HG03432 (cell line): ENCODE results near the gene BDH2.

Experiments used
- ATAC-seq: cut with Tn5 transposase; IDR thresholded peaks from one replicate; pipeline ENCODE4 v1.9.1; 2021; ENCODE audit warnings: mild to moderate bottlenecking, moderate library complexity; ENCODE audit not compliant: unreplicated experiment

The BDH2 gene

DNA sequence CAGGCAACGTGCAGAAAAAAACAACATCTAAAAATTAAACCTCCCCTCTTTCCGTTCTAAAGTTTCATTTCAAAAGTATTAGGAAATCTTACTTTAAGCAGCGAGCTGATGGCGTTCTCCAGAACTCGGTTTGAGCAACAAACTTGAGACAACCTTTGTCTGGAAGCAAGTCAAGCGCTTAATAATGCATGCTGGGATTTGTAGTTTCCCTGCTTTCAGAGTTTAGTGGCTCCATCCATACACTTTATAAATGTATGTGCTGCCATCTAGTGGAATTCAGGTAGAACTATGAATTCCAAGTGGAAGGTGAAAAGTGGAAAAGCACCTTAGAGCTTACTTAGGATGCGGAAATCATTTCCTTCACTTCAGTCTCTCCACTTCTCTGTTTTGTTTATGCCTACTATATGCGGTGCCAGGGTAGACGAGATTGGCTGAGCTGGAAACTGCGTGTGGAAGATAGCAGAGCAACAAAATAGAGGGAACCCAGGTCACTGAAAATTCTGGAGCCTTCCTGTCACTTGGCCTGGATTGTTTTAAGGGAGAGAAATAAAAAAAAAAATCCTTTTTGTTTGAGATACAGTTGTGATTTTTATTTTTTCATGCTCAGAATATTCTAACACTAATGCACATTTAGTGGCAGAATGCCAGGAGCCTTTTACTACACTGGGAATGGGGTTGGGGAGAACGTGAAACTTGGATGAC lies at the start of gene BDH2:
Gene BDH2, minus strand, starts transcription at position 144 of the 702 bp plus-strand sequence. CDS start 3,580 bp downstream, outside the sequence.
- ATAC-seq = peak; percentile 98

DNA sequence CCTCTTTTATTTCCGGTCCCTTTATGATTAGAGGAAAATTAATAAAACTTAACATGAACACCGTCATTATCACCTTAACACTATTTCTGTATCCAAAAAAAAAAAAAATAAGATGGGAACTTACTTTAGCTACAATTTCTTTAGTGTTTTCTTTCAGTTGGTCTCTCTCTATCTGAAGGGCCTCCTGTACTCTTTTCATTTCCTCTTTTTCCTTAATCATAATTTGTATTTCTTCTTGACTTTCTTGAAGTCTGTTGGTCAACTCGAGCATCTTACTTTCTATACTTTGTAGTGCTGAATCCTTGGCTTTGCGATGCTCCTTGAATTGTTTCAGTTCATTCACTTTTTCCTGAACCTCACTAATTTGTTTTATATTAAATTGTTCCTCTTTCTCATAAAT lies 45.3 kb upstream of the BDH2 start:
- ATAC-seq = no peak

DNA sequence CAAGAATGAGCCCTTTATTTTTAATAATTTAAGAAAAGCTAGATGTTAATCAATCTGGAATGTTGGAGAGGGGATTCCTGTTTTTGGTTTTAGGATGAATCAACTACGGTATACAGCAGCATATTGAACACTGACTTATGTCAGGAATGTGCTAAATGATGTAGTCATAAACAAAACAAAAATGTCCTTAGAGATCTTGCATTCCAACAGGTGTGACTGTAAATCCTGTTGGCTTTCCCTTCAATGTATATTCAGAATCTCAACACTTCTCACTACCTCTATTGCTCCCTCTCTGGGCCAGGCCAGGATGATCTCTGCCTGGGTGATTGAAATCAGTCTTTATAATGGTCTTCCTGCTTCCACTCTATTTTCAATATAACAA lies 37.8 kb upstream of the BDH2 start:
- no peak for ATAC-seq

- no peak for ATAC-seq
Measured at GRCh38 chr4:103136671-103137445, 37.2 kb upstream of the BDH2 start.

GRCh38 chr4:103129174-103129573 lies 29.5 kb upstream of the BDH2 start:
- no peak for ATAC-seq

DNA sequence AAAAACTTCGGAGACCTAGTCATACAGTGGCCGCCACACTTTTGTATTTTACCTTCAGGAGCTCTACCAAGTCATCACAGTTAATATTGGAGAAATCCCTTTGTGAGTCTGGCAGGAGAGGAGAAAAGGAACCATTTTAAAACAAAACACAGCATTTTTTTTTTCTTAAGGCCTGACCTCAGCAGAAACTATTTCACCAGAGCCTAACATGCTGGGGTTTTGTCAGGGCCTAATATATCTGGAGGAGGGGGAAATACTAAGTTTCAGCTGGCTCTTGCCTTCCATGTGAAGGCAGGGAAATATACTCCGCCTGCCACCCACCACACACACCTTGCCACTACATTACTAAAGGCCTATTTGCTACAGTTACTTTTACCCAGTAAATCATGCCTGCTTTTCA lies 26.5 kb upstream of the BDH2 start:
- no peak for ATAC-seq

DNA sequence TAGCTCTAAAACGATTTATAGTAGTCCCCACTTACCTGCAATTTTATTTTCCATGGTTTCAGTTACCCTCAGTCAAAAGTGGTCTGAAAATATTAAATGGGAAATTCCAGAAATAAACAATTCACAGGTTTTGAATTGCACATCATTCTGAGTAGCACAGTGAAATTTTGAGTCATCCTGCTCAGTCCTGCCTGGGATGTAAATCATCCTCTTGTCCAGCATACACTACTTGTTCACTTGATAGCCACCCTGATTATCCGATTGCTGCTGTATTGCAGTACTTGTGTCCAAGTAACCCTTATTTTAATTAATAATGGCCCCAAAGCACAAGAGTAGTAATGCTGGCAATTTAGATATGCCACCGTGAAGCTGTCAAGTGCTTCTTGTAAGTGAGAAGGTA lies 23.5 kb upstream of the BDH2 start:
- ATAC-seq = no peak

GRCh38 chr4:103118166-103118565 lies 18.5 kb upstream of the BDH2 start:
- ATAC-seq = no peak

DNA sequence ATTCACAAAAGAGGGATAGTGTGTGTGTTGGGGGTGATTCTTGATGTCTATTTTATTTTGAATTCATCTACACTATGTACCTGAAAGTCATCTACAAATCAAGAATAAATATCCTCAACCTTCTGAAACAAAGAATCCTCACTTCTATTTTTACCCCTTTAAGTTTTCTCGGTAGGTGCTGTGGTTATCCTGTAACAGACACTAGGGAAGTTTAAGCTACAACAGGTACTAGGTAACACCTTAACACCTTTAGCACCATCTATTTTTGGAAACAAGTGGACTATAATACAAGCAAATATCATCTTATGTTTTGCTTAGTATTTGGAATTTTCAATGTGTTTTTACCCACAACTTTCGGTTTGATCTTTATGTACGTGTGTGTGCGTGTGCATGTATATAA lies 12.0 kb upstream of the BDH2 start:
- no peak for ATAC-seq

DNA sequence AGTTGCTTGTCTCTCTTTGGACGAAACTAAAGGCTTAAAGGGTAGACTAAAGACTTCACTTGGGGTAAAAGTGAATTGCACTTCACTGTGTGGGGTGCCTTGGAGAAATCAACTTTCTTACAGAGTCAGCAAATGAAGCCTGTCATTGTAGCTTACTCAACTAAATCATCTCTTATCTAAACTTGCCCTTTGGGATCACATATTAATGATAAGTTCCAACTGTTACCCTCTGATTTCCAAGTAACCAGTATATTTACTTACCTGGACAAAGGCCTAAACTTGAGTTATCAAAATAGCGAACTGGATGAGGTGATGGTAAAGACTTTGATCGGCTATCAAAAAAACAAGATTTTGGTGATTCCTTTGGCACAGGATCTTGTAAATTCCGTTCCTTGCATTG lies 8.9 kb upstream of the BDH2 start:
- ATAC-seq = no peak

- no peak for ATAC-seq
Measured at GRCh38 chr4:103105558-103106356, 6.1 kb upstream of the BDH2 start.

- ATAC-seq = no peak
Measured at GRCh38 chr4:103104886-103105285, 5.3 kb upstream of the BDH2 start.

DNA sequence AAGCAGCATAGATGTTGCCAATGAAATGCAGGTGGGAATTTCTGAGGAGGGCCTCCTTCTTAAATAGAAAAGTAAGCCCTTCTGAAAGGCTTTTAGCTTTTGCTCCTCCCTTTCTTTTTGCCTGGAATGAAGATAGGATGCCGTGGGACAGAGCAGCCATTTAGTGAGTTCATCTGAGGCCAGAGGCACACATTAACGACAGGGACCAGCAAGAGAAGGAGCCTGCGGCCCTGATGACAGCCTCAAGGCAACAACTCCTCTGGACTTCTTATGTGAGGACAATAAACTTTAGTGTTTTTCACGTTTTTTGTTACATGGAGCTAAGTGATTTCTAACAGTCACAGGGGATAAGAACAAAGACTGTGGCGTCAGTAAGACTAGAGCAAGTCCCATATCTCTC lies 1.1 kb upstream of the BDH2 start:
- no peak for ATAC-seq

DNA sequence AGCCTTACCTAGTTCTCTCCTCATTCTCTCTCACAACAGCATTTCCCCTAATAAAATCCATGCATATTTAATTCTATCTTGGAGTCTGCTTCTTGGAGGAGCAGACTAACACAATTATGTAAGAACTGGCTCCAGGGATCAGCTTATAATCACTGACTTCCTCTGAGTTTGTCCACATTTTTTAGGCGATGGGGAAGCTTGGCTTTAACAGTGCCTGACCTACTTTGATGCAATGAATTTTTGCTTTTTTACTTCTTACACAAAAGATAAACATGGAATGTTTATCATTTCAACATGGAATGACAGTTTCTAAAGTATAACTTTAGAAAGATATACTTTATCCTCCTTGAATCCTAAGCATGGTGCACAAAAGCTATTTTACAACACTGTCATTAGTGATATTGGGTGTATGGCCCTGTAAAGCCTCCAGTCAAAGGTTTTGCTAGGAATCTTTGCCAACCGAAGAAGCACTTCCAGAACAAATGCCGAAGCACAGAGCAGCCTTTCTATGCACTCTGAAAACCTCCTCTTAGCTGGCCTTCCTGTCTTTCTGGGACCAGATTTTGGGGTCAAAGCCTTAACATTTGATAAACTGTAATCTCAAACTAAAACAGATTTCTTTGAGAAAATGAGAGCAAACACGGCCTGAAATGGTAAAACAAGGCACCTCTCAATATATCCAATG lies 736 bp downstream of the BDH2 start:
- ATAC-seq = no peak

- no peak for ATAC-seq
Measured at GRCh38 chr4:103098341-103098740, 1.3 kb downstream of the BDH2 start.

- ATAC-seq = no peak
Measured at GRCh38 chr4:103097112-103097511, 2.5 kb downstream of the BDH2 start.

- no peak for ATAC-seq
Measured at GRCh38 chr4:103095080-103095479, 4.6 kb downstream of the BDH2 start.

DNA sequence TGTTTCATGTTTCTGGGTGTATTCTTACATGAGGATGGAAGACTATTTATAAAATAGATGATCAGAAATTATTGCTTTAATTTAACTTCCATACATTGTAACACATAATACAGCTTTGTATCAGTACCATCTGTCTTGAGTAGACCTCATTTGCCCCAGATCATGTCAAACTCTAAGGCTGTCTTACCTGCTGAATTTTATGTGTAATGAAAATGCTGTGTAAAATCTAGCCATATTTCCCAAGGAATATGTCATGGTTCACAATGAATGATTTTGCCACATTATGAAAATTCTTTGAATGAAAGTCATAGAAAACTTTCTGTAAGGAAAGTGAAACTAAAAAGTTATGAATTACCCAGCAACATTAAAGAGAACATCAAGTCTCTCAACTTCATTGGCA lies 7.4 kb downstream of the BDH2 start:
- ATAC-seq = no peak

- ATAC-seq = peak; percentile 81
Measured at GRCh38 chr4:103091601-103092223, 7.9 kb downstream of the BDH2 start.

DNA sequence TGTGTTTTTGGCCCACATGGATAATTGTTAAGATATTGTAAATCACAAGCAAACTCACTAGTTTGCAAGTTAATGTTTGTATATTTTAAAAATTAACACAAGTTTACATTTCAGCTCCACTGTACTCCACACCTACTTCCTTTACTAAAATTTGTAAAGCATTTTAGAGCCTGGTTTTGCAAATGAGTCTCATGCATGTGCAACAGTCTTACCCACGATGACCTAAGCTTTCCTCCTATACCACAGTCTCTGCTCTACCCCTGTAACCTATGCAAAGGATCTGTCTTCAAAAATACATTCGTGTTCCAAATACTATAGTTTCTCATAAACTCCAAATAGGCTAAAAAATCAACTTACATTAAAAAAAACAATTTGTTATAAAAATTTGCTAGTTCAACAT lies 10.2 kb downstream of the BDH2 start:
- no peak for ATAC-seq

- ATAC-seq = no peak
Measured at GRCh38 chr4:103086551-103086950, 13.1 kb downstream of the BDH2 start.
